ENCODE data around the gene SENP8.

- no peak for TF ChIP-seq CTCF (IDR thresholded peaks at IDR 0.05)
- no peak for TF ChIP-seq POLR2A (IDR thresholded peaks at IDR 0.05)
Measured at GRCh38 chr15:72182673-72183072, 64.5 kb downstream of the SENP8 start.
